Fibroblast of peridontal ligament (primary cell): ENCODE data around the gene MT1E.
"Not testable (repeated sequence)": the region's sequence is repeated elsewhere in the genome, so short reads cannot be mapped to it uniquely, and the experiment has no call there.

Experiments used
- DNase-seq: peaks from one replicate; pipeline ENCODE4 v3.0.0-alpha.2; 2010; ENCODE audit errors: extremely low read depth

The MT1E gene

GRCh38 chr16:56672761-56673536 is 47.4 kb downstream of the MT1E start:
- DNase-seq = no peak

- DNase-seq = peak; percentile 25
Measured at GRCh38 chr16:56673921-56674320, 48.3 kb downstream of the MT1E start.

GRCh38 chr16:56674570-56674969 is 49.0 kb downstream of the MT1E start:
- DNase-seq = not testable (repeated sequence)

GRCh38 chr16:56675685-56676210 is 50.2 kb downstream of the MT1E start:
- DNase-seq = no peak
